ENCODE data around the gene EVI5. TPM values are rescaled to one million over a fixed set of nuclear protein-coding genes. Genes with fewer than 3 reads are reported as not detected.

The EVI5 gene
- total RNA-seq, 1 donor from 2014 or later, result 40.0 TPM

- H3K27ac Mint-ChIP-seq, result no peak overlapping the region
- no peak overlapping the region for H3K4me3 Mint-ChIP-seq
- TF ChIP-seq CTCF (IDR thresholded peaks at IDR 0.05; ENCODE audit: unreplicated experiment), result no peak
- peaks cover 12% of the 10 kb centered on the region for H3K36me3 Mint-ChIP-seq
- DNase-seq (ENCODE audit: low spot score in 2 of 2, unreplicated experiment in 2 of 2), result no peak
- no peaks in the 10 kb centered on the region for H3K27me3 Mint-ChIP-seq (ENCODE audit: low read depth)
- H3K9me3 Mint-ChIP-seq, result peaks cover 8% of the 10 kb centered on the region
- H3K4me1 Mint-ChIP-seq, result peaks cover 9% of the 10 kb centered on the region
Measured at GRCh38 chr1:92755541-92756461, 29.1 kb downstream of the EVI5 start.

- H3K4me3 Mint-ChIP-seq, result no peak overlapping the region
- H3K27ac Mint-ChIP-seq, result no peak overlapping the region
- H3K9me3 Mint-ChIP-seq, result peaks cover 8% of the 10 kb centered on the region
- H3K27me3 Mint-ChIP-seq (ENCODE audit: low read depth), result no peaks in the 10 kb centered on the region
- no peak for TF ChIP-seq CTCF (IDR thresholded peaks at IDR 0.05; ENCODE audit: unreplicated experiment)
- H3K36me3 Mint-ChIP-seq, result peaks cover 12% of the 10 kb centered on the region
- peaks cover 9% of the 10 kb centered on the region for H3K4me1 Mint-ChIP-seq
- no peak for DNase-seq (ENCODE audit: low spot score in 2 of 2, unreplicated experiment in 2 of 2)
Measured at GRCh38 chr1:92754719-92755050, 30.2 kb downstream of the EVI5 start.

GRCh38 chr1:92754000-92754718 is 30.7 kb downstream of the EVI5 start:
- Mint-ChIP-seq H3K27ac (no peak overlapping the region), H3K9me3 (peaks cover 8% of the 10 kb centered on the region), H3K4me3 (no peak overlapping the region), H3K4me1 (peaks cover 7% of the 10 kb centered on the region), H3K36me3 (peaks cover 12% of the 10 kb centered on the region), H3K27me3 (ENCODE audit: low read depth) (no peaks in the 10 kb centered on the region)
- DNase-seq (ENCODE audit: low spot score in 2 of 2, unreplicated experiment in 2 of 2), result no peak
- TF ChIP-seq CTCF (IDR thresholded peaks at IDR 0.05; ENCODE audit: unreplicated experiment), result no peak

GRCh38 chr1:92752719-92753118 is 32.2 kb downstream of the EVI5 start:
- H3K4me1 Mint-ChIP-seq, result peaks cover 3% of the 10 kb centered on the region
- peak overlapping the region; percentile 4 for H3K27ac Mint-ChIP-seq
- no peak for TF ChIP-seq CTCF (IDR thresholded peaks at IDR 0.05; ENCODE audit: unreplicated experiment)
- H3K27me3 Mint-ChIP-seq (ENCODE audit: low read depth), result no peaks in the 10 kb centered on the region
- H3K36me3 Mint-ChIP-seq, result peaks cover 12% of the 10 kb centered on the region
- DNase-seq (ENCODE audit: low spot score in 2 of 2, unreplicated experiment in 2 of 2), result no peak
- peaks cover 8% of the 10 kb centered on the region for H3K9me3 Mint-ChIP-seq
- H3K4me3 Mint-ChIP-seq, result no peak overlapping the region

GRCh38 chr1:92749024-92749634 is 35.8 kb downstream of the EVI5 start:
- no peak for DNase-seq (ENCODE audit: low spot score in 2 of 2, unreplicated experiment in 2 of 2)
- H3K4me3 Mint-ChIP-seq, result no peak overlapping the region
- no peak overlapping the region for H3K27ac Mint-ChIP-seq
- peaks cover 4% of the 10 kb centered on the region for H3K36me3 Mint-ChIP-seq
- TF ChIP-seq CTCF (IDR thresholded peaks at IDR 0.05; ENCODE audit: unreplicated experiment), result no peak
- H3K9me3 Mint-ChIP-seq, result peaks cover 4% of the 10 kb centered on the region
- H3K27me3 Mint-ChIP-seq (ENCODE audit: low read depth), result no peaks in the 10 kb centered on the region
- H3K4me1 Mint-ChIP-seq, result peaks cover 4% of the 10 kb centered on the region
